Left kidney (tissue), 1 donor: ENCODE results near the gene FEV. TPM values are rescaled to one million over a fixed set of nuclear protein-coding genes. Genes with fewer than 3 reads are reported as not detected.

Experiments
- polyA plus RNA-seq: library from polyadenylated mRNA; unstranded; fragments of 120-200 nt; gene quantifications from one replicate; pipeline ENCODE4 v1.2.1, GENCODE V29; 2013; ENCODE audit not compliant: insufficient read length

FEV gene
- polyA plus RNA-seq, 1 donor = not detected

Other genes starting within 250 kb of the FEV start
- 49.7 TPM for gene CYP27A1, start 203.0 kb downstream of the FEV start, polyA plus RNA-seq
- 0.15 TPM for gene PRKAG3, start 153.4 kb downstream of the FEV start, polyA plus RNA-seq
- gene WNT6, start 125.4 kb downstream of the FEV start, polyA plus RNA-seq = 0.12 TPM
- 0.45 TPM for gene WNT10A, start 104.3 kb downstream of the FEV start, polyA plus RNA-seq
- not detected for gene CDK5R2, start 25.5 kb downstream of the FEV start, polyA plus RNA-seq
- not detected for gene CRYBA2, start 8.2 kb upstream of the FEV start, polyA plus RNA-seq
- gene CFAP65, start 56.3 kb upstream of the FEV start, polyA plus RNA-seq = 0.28 TPM
- 1.7 TPM for gene IHH, start 75.7 kb upstream of the FEV start, polyA plus RNA-seq
- 22.2 TPM for gene NHEJ1, start 175.6 kb upstream of the FEV start, polyA plus RNA-seq
- 22.3 TPM for gene SLC23A3, start 184.8 kb upstream of the FEV start, polyA plus RNA-seq
- gene CNPPD1, start 191.7 kb upstream of the FEV start, polyA plus RNA-seq = 64.0 TPM
- 105 TPM for gene RETREG2, start 193.1 kb upstream of the FEV start, polyA plus RNA-seq
- 39.5 TPM for gene ZFAND2B, start 221.6 kb upstream of the FEV start, polyA plus RNA-seq
- gene ABCB6, start 233.8 kb upstream of the FEV start, polyA plus RNA-seq = 42.6 TPM
- gene ATG9A, start 244.5 kb upstream of the FEV start, polyA plus RNA-seq = 49.5 TPM
- gene ANKZF1, start 244.6 kb upstream of the FEV start, polyA plus RNA-seq = 73.1 TPM